HG02870 (cell line): ENCODE data around the gene UBLCP1.
"Not testable (repeated sequence)": the region's sequence is repeated elsewhere in the genome, so short reads cannot be mapped to it uniquely, and the experiment has no call there.

Experiments used
- ATAC-seq: cut with Tn5 transposase; IDR thresholded peaks from one replicate; pipeline ENCODE4 v1.9.1; 2021; ENCODE audit warnings: mild to moderate bottlenecking, moderate library complexity; ENCODE audit not compliant: unreplicated experiment

UBLCP1 gene

GRCh38 chr5:159249158-159249557 lies 13.9 kb upstream of the UBLCP1 start:
- ATAC-seq = no peak

GRCh38 chr5:159252195-159252594 lies 10.9 kb upstream of the UBLCP1 start:
- no peak for ATAC-seq

- no peak for ATAC-seq
Observed at GRCh38 chr5:159257007-159257406, 6.1 kb upstream of the UBLCP1 start.

- ATAC-seq = no peak
Observed at GRCh38 chr5:159257629-159258283, 5.3 kb upstream of the UBLCP1 start.

- no peak for ATAC-seq
Observed at GRCh38 chr5:159258361-159258760, 4.7 kb upstream of the UBLCP1 start.

GRCh38 chr5:159260212-159260611 lies 2.9 kb upstream of the UBLCP1 start:
- not testable (repeated sequence) for ATAC-seq

- peak; percentile 3 for ATAC-seq
Observed at GRCh38 chr5:159262472-159262858, 625 bp upstream of the UBLCP1 start.

- peak; percentile 21 for ATAC-seq
Observed at GRCh38 chr5:159263569-159263905, 447 bp downstream of the UBLCP1 start.

GRCh38 chr5:159266764-159267163 lies 3.7 kb downstream of the UBLCP1 start:
- ATAC-seq = not testable (repeated sequence)

GRCh38 chr5:159269723-159270122 lies 6.6 kb downstream of the UBLCP1 start:
- no peak for ATAC-seq

GRCh38 chr5:159273923-159274322 lies 10.8 kb downstream of the UBLCP1 start:
- ATAC-seq = no peak

- no peak for ATAC-seq
Observed at GRCh38 chr5:159274676-159275075, 11.6 kb downstream of the UBLCP1 start.

- ATAC-seq = no peak
Observed at GRCh38 chr5:159286420-159287035, 23.4 kb downstream of the UBLCP1 start.

- ATAC-seq = no peak
Observed at GRCh38 chr5:159290741-159291140, 27.7 kb downstream of the UBLCP1 start.

- no peak for ATAC-seq
Observed at GRCh38 chr5:159294921-159295320, 31.8 kb downstream of the UBLCP1 start.

GRCh38 chr5:159297300-159297699 lies 34.2 kb downstream of the UBLCP1 start:
- not testable (repeated sequence) for ATAC-seq

- no peak for ATAC-seq
Observed at GRCh38 chr5:159301466-159301865, 38.4 kb downstream of the UBLCP1 start.

GRCh38 chr5:159301929-159302860 lies 39.1 kb downstream of the UBLCP1 start:
- not testable (repeated sequence) for ATAC-seq

GRCh38 chr5:159303286-159303685 lies 40.2 kb downstream of the UBLCP1 start:
- ATAC-seq = no peak

- ATAC-seq = no peak
Observed at GRCh38 chr5:159304961-159305595, 42.0 kb downstream of the UBLCP1 start.

- ATAC-seq = no peak
Observed at GRCh38 chr5:159309689-159310433, 46.8 kb downstream of the UBLCP1 start.
